ENCODE measurements around the gene CENPF. TPM values are rescaled to one million over a fixed set of nuclear protein-coding genes. Genes with fewer than 3 reads are reported as not detected.

CENPF gene
- total and polyA plus RNA-seq, 2 experiments from 2014 or later, result 123 to 376 TPM

DNA sequence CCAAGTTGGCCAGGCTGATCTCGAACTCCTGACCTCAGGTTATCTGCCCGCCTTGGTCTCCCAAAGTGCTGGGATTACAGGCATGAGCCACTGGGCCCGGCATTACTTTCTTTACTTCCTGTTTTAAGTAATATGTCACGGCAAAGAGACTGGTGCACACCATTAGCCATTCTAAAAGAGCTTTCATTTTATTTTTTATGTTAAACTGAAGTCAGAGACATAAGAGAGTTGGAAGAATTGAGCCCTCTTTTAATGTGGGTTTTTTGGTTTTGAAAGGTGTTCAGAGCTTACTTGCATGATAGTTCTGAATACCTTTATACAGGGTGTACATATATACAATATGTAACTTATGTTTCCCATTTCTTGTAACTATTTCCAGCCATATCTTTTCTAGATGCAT lies 14.3 kb downstream of the CENPF start:
- Histone ChIP-seq H3K4me2 (no peak overlapping the region), H3K27ac (ENCODE audit: low read depth) (no peak overlapping the region), H4K20me1 (replicated peaks; ENCODE audit: insufficient read depth) (peaks cover 23% of the 10 kb centered on the region), H2AFZ (no peak overlapping the region), H3K27me3 (ENCODE audit: insufficient read depth) (no peaks in the 10 kb centered on the region), H3F3A (replicated peaks; ENCODE audit: low read depth) (no peaks in the 10 kb centered on the region), H3K79me2 (replicated peaks; ENCODE audit: insufficient read depth) (peaks cover 30% of the 10 kb centered on the region), H3K36me3 (ENCODE audit: insufficient read depth) (peaks cover 62% of the 10 kb centered on the region), H3K9me2 (ENCODE audit: insufficient read depth) (no peaks in the 10 kb centered on the region), H3K4me1 (ENCODE audit: insufficient read depth) (no peaks in the 10 kb centered on the region), H3K4me3 (no peak overlapping the region)
- TF ChIP-seq CREB1 (CRISPR knock-in tag; IDR thresholded peaks at IDR 0.05; ENCODE audit: low read depth) (no peak), ZNF331 (CRISPR knock-in tag; IDR thresholded peaks at IDR 0.05; ENCODE audit: low read depth) (no peak), ZNF114 (CRISPR knock-in tag; IDR thresholded peaks at IDR 0.05) (no peak), POLR2AphosphoS5 (IDR thresholded peaks at IDR 0.05; ENCODE audit: low read depth) (no peak), EZH2phosphoT487 (IDR thresholded peaks at IDR 0.05; ENCODE audit: unreplicated experiment) (no peak), NANOG (IDR thresholded peaks at IDR 0.05; ENCODE audit: borderline replicate concordance) (no peak), JUNB (IDR thresholded peaks at IDR 0.05; ENCODE audit: unreplicated experiment) (no peak), EZH2 (IDR thresholded peaks at IDR 0.05; ENCODE audit: low read depth, unreplicated experiment) (no peak), STAT1 (IDR thresholded peaks at IDR 0.05; ENCODE audit: unreplicated experiment) (no peak)
- TF ChIP-seq, protein P1, sequence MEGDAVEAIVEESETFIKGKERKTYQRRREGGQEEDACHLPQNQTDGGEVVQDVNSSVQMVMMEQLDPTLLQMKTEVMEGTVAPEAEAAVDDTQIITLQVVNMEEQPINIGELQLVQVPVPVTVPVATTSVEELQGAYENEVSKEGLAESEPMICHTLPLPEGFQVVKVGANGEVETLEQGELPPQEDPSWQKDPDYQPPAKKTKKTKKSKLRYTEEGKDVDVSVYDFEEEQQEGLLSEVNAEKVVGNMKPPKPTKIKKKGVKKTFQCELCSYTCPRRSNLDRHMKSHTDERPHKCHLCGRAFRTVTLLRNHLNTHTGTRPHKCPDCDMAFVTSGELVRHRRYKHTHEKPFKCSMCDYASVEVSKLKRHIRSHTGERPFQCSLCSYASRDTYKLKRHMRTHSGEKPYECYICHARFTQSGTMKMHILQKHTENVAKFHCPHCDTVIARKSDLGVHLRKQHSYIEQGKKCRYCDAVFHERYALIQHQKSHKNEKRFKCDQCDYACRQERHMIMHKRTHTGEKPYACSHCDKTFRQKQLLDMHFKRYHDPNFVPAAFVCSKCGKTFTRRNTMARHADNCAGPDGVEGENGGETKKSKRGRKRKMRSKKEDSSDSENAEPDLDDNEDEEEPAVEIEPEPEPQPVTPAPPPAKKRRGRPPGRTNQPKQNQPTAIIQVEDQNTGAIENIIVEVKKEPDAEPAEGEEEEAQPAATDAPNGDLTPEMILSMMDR (conservative IDR thresholded peaks at IDR 0.05; ENCODE audit: low read depth in 2 of 2), result no peak
- TF ChIP-seq, protein P2, sequence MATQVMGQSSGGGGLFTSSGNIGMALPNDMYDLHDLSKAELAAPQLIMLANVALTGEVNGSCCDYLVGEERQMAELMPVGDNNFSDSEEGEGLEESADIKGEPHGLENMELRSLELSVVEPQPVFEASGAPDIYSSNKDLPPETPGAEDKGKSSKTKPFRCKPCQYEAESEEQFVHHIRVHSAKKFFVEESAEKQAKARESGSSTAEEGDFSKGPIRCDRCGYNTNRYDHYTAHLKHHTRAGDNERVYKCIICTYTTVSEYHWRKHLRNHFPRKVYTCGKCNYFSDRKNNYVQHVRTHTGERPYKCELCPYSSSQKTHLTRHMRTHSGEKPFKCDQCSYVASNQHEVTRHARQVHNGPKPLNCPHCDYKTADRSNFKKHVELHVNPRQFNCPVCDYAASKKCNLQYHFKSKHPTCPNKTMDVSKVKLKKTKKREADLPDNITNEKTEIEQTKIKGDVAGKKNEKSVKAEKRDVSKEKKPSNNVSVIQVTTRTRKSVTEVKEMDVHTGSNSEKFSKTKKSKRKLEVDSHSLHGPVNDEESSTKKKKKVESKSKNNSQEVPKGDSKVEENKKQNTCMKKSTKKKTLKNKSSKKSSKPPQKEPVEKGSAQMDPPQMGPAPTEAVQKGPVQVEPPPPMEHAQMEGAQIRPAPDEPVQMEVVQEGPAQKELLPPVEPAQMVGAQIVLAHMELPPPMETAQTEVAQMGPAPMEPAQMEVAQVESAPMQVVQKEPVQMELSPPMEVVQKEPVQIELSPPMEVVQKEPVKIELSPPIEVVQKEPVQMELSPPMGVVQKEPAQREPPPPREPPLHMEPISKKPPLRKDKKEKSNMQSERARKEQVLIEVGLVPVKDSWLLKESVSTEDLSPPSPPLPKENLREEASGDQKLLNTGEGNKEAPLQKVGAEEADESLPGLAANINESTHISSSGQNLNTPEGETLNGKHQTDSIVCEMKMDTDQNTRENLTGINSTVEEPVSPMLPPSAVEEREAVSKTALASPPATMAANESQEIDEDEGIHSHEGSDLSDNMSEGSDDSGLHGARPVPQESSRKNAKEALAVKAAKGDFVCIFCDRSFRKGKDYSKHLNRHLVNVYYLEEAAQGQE (IDR thresholded peaks at IDR 0.05; ENCODE audit: unreplicated experiment), result no peak
- TF ChIP-seq, protein P3, sequence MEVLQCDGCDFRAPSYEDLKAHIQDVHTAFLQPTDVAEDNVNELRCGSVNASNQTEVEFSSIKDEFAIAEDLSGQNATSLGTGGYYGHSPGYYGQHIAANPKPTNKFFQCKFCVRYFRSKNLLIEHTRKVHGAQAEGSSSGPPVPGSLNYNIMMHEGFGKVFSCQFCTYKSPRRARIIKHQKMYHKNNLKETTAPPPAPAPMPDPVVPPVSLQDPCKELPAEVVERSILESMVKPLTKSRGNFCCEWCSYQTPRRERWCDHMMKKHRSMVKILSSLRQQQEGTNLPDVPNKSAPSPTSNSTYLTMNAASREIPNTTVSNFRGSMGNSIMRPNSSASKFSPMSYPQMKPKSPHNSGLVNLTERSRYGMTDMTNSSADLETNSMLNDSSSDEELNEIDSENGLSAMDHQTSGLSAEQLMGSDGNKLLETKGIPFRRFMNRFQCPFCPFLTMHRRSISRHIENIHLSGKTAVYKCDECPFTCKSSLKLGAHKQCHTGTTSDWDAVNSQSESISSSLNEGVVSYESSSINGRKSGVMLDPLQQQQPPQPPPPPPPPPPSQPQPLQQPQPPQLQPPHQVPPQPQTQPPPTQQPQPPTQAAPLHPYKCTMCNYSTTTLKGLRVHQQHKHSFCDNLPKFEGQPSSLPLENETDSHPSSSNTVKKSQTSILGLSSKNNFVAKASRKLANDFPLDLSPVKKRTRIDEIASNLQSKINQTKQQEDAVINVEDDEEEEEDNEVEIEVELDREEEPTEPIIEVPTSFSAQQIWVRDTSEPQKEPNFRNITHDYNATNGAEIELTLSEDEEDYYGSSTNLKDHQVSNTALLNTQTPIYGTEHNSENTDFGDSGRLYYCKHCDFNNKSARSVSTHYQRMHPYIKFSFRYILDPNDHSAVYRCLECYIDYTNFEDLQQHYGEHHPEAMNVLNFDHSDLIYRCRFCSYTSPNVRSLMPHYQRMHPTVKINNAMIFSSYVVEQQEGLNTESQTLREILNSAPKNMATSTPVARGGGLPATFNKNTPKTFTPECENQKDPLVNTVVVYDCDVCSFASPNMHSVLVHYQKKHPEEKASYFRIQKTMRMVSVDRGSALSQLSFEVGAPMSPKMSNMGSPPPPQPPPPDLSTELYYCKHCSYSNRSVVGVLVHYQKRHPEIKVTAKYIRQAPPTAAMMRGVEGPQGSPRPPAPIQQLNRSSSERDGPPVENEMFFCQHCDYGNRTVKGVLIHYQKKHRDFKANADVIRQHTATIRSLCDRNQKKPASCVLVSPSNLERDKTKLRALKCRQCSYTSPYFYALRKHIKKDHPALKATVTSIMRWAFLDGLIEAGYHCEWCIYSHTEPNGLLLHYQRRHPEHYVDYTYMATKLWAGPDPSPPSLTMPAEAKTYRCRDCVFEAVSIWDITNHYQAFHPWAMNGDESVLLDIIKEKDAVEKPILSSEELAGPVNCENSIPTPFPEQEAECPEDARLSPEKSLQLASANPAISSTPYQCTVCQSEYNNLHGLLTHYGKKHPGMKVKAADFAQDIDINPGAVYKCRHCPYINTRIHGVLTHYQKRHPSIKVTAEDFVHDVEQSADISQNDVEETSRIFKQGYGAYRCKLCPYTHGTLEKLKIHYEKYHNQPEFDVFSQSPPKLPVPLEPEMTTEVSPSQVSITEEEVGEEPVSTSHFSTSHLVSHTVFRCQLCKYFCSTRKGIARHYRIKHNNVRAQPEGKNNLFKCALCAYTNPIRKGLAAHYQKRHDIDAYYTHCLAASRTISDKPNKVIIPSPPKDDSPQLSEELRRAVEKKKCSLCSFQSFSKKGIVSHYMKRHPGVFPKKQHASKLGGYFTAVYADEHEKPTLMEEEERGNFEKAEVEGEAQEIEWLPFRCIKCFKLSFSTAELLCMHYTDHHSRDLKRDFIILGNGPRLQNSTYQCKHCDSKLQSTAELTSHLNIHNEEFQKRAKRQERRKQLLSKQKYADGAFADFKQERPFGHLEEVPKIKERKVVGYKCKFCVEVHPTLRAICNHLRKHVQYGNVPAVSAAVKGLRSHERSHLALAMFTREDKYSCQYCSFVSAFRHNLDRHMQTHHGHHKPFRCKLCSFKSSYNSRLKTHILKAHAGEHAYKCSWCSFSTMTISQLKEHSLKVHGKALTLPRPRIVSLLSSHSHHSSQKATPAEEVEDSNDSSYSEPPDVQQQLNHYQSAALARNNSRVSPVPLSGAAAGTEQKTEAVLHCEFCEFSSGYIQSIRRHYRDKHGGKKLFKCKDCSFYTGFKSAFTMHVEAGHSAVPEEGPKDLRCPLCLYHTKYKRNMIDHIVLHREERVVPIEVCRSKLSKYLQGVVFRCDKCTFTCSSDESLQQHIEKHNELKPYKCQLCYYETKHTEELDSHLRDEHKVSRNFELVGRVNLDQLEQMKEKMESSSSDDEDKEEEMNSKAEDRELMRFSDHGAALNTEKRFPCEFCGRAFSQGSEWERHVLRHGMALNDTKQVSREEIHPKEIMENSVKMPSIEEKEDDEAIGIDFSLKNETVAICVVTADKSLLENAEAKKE (CRISPR knock-in tag; IDR thresholded peaks at IDR 0.05), result no peak
- TF ChIP-seq, protein P4, sequence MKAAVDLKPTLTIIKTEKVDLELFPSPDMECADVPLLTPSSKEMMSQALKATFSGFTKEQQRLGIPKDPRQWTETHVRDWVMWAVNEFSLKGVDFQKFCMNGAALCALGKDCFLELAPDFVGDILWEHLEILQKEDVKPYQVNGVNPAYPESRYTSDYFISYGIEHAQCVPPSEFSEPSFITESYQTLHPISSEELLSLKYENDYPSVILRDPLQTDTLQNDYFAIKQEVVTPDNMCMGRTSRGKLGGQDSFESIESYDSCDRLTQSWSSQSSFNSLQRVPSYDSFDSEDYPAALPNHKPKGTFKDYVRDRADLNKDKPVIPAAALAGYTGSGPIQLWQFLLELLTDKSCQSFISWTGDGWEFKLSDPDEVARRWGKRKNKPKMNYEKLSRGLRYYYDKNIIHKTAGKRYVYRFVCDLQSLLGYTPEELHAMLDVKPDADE (IDR thresholded peaks at IDR 0.05), result no peak
- Mint-ChIP-seq H3K9me3 (0 out of 3 replicates have a peak, but pooled peaks cover 2% of the 10 kb centered on the region), H3K4me1 (peaks cover 6% of the 10 kb centered on the region; the same call in 2 of the 3 replicates), H3K36me3 (ENCODE audit: low read depth) (peaks cover 79% of the 10 kb centered on the region), H3K27me3 (ENCODE audit: insufficient read depth, low read depth, poor library complexity) (peaks cover 4% of the 10 kb centered on the region), H3K4me3 (no peak overlapping the region), H3K27ac (no peak overlapping the region)
- ATAC-seq, result no peak
- DNase-seq (ENCODE audit: low spot score), result no peak

Data from GM23338 (cell line).